Forelimb muscle (tissue), 1 donor: Measurements from ENCODE around the gene TMCC1. TPM values are rescaled to one million over a fixed set of nuclear protein-coding genes. Genes with fewer than 3 reads are reported as not detected.
"Not testable (repeated sequence)": the region's sequence is repeated elsewhere in the genome, so short reads cannot be mapped to it uniquely, and the experiment has no call there.

ENCODE experiments used
- DNase-seq: peaks from one replicate; pipeline ENCODE4 v3.0.0-alpha.2; 2013; ENCODE audit warnings: low read depth
- polyA plus RNA-seq: library from polyadenylated mRNA; unstranded; fragments of 120-200 nt; gene quantifications from one replicate; pipeline ENCODE4 v1.2.1, GENCODE V29; 2013; ENCODE audit not compliant: insufficient read length

TMCC1 gene
- polyA plus RNA-seq, 1 donor = 40.2 TPM

DNA sequence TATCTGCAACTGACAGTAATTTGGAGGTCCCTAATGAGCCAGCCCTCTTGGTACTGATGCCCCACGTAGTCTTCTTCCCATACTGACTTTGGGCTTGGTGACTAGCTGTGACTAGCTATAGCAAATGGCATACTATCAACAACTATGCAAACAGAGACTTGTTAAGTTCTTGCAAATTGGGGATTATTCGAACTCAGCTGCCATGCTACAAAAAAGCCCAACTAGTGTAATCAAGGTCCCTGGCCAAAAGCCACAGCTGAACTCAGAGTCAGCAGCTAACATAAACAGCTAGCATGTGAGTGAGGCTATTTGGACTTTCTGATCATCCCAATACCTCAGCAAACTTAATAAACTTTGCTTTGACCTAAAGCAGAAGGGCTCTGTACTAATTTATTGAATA, 165.8 kb downstream of the TMCC1 start:
- no peak for DNase-seq

- peak; percentile 14 for DNase-seq
Observed at GRCh38 chr3:129723558-129724324, 169.8 kb downstream of the TMCC1 start.

DNA sequence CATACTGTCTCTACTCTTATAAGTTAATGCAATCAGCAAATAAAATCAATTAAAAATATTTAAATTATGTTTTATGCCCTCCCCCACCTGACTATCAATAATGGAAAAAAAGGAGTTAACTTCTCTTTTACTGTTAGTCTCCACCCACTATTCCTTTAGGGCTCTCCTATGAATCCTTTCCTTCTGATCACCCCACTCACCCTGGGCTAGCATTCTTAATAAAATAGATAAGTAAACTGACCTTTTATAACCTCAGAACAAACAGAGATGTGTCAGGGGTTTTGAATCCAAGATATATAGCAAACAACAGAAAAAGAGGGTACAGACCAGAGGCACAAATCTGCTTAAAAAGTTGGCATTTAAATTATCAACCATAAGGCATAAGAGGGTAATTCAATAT, 171.0 kb downstream of the TMCC1 start:
- DNase-seq = no peak

- no peak for DNase-seq
Observed at GRCh38 chr3:129718201-129718600, 175.3 kb downstream of the TMCC1 start.

GRCh38 chr3:129715854-129716253, 177.7 kb downstream of the TMCC1 start:
- DNase-seq = no peak

- no peak for DNase-seq
Observed at GRCh38 chr3:129708328-129708861, 185.1 kb downstream of the TMCC1 start.

- no peak for DNase-seq
Observed at GRCh38 chr3:129705274-129705673, 188.2 kb downstream of the TMCC1 start.

DNA sequence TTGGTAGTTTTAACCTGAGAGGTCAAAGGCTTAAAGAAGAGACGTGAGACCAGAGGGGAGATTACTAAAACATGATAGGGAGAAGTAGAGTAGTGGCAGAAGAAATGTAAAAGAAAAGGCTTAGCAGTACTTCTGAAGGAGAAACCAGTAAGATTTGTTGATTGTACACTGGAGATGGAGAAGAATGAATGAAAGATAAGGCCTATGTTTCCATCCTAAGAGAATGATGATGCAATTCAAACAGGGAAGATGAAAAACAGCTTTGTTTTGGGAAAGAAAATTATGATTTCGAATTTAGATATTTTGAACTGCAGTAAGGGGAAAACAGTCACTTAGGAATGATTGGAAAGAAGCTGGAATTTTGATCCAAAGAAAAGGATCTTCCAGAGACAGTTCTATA, 189.6 kb downstream of the TMCC1 start:
- DNase-seq = no peak

GRCh38 chr3:129702934-129703712, 190.4 kb downstream of the TMCC1 start:
- no peak for DNase-seq

DNA sequence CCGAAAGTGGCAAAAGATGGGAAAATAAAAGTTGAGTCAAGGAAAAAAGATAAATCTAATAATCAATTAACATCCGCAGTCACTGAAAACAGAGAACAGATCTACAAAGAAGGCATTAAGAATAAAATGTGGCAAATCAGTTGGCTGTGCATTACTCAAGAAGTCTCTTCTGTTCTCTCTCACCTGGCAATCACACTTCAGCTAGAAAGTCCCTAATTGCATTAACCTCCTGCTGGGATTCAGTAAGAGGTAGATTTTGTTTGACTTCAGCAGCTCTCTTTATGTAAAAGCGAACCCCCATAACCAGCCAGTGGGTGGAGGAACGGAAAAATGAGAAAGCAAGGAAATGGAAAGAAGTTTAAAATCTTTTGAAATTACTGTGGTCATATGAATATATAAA, 192.3 kb downstream of the TMCC1 start:
- DNase-seq = no peak

DNA sequence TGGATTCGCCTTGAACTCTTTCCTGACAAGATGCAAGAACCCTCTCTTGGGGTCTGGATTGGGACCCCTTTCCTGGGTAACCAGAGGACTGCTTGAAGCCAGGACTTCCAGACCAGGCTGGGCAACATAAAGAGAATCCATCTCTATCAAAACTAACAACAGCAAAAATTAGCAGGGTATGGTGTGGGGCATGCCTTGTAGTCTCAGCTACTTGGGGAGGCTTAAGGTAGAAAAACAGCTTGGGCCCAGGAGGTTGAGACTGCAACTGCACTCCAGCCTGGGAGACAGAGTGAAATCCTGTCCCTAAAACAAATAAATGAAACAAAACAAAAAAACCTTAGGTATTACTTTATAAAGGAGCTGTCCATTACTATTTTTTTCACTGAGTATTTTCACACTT, 193.9 kb downstream of the TMCC1 start:
- DNase-seq = no peak

DNA sequence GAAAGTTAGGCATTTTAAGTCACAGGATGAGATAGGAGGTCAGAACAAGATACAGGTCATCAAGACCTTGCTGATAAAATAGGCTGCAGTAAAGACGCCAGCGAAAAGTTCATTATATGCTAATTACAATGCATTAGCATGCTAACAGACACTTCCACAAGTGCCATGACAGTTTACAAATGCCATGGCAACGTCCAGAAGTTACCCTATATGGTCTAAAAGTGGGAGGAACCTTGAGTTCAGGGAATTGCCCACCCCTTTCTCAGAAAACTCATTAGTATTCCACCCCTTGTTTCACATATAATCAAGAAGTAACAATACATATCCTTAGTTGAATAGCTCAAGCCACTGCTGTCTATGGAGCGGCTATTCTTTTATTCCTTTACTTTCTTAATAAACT, 194.3 kb downstream of the TMCC1 start:
- DNase-seq = no peak

DNA sequence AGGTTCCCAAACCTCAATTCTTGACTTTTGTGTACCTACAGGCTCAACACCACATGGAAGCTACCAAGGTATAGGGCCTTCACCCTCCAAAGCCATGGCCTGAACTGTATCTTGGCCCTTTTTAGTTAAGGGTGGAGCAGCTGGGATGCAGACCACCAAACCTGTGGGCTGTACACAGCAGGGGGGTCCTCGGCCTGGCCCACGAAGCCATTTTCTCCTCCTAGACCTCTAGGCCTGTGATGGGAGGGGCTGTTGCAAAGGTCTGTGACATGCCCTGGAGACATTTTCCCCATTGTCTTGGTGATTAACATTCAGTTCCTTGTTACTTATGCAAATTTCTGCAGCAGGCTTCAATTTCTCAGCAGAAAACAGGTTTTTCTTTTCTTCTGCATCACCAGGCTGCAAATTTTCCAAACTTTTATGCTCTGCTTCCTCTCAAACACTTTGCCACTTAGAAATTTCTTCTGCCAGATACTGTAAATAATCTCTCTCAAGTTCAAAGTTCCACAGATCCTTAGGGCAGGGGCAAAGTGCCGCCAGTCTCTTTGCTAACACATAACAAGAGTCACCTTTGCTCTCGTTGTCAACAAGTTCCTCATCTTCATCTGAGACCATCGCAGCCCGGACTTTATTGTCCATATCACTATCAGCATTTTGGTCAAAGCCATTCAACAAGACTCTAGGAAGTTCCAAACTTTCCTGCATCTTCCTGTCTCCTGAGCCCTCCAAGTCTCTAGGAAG, 196.1 kb downstream of the TMCC1 start:
- no peak for DNase-seq

- DNase-seq = not testable (repeated sequence)
Observed at GRCh38 chr3:129696430-129696829, 197.1 kb downstream of the TMCC1 start.

- DNase-seq = no peak
Observed at GRCh38 chr3:129695230-129695629, 198.3 kb downstream of the TMCC1 start.

- no peak for DNase-seq
Observed at GRCh38 chr3:129694228-129694627, 199.3 kb downstream of the TMCC1 start.

GRCh38 chr3:129692743-129693142, 200.8 kb downstream of the TMCC1 start:
- no peak for DNase-seq

- DNase-seq = no peak
Observed at GRCh38 chr3:129690963-129691362, 202.5 kb downstream of the TMCC1 start.

DNA sequence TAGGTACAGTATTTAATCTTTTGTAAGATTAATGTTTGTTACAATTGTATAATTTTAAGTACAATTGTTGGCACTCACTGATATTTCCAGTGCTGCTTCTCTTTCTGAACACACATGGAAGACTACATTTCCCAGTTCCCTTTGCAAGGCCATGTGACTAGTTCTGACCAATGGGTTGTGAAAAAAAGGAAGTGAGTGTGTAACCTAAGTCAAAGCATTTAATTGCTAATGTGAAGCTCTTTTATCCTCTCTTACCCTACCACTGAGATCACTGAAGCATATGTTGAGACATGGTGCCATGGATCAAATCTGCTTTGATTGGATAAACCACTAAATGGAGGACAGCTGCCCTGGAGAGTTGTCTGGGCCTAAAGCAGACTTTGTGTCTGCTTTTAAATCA, 203.1 kb downstream of the TMCC1 start:
- peak; percentile 26 for DNase-seq

DNA sequence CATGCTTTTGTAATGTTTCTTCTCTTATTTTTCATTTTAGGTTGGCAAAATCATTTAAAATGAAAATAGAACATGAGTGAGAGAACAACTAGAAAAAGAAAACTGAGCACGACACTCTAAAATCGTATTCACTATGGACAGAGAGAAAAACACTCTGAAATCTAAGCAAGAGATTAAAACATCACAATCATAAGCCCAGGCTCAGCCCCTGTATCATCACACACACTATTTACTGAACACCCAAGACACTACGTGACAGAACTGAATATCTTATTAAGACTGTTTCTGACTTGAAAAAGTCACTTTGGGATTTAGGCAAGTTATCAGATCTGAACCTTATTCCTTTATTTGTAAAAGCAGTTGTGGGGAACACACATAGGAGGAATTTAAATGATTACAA, 204.5 kb downstream of the TMCC1 start:
- no peak for DNase-seq

DNA sequence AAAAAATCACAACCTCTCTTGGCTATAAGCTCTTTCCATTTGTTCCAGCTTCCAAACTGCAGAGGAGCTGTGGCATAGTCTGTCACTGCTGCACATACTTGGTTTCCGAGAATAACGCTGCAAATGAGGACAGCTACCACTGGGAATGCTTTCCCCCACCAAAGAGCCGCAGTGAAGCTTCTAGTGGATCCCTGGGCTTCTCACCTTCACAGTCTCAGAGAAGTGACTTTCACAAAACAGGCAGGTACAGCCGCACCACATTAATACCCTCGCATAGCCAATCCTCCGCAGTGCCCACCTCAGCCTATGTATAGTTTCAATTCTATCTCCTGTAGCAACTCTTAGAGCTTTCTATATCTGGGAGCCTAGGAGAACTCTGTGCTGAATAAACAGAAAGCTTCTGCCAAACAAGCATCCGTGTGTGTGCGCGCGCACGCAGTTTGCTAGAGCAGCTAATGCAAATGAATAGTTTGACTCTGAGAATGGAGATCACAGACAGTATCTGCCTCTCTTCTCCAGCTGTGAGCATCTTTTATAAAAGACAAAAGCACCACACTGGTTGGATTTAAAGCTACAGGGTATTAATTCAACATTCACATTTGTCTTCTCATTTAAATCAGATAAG, 205.1 kb downstream of the TMCC1 start:
- DNase-seq = peak; percentile 60
